Measurements from ENCODE around the gene MEF2A.

Gene MEF2A

DNA sequence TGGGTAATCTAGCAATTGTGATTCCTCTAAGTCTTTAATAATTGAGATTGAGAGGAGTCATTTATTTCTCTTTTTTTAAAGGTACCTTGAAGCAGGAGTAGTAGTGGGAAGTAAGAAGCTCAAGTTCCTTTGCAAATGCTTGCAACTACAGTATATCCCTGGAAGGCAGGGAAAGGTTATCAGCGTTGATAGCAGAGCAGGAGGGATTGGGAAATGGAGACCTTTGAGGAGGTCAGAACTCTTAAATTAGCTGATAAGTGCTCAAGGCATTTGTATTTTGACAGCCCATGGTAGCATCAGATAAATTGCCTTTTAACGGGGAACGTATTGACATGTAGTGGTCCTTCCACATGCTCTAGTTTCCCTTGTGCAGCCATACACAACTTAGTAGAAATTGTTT lies 47.7 kb downstream of the MEF2A start:
- DNase-seq, result no peak

DNA sequence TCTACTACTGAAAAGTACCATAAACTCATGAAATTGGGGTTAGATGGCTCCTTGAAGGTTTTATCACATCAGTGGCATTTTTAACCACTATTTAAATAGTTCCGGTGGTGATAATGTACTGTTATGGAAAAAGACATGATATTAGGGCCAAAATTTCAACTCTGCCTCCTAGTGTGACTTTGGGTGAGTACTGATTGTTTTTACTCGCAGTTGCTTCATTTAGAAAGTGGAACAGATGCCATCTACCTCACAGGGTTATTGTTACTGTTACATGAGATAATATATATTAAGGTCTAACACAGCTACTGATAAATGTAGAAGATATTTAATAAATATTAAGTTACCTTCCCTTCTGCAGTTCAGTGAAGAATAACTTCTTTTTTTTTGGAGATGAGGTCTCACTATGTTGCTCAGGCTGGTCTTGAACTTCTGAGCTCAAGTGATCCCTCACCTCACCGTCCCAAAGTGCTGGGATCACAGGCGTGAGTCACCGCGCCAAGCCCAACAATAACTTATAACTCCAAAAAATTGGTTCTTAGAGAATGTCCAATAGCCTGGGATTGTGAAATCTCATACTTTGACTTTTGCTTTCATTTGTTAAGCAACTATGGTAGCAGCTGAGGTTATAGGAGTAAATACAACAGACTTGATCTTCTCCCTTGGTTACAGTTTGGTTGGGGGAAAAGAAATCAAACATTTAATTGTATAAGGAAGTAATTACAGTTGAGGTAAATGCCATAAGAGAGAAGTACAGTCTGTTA lies 48.3 kb downstream of the MEF2A start:
- no peak for DNase-seq

DNA sequence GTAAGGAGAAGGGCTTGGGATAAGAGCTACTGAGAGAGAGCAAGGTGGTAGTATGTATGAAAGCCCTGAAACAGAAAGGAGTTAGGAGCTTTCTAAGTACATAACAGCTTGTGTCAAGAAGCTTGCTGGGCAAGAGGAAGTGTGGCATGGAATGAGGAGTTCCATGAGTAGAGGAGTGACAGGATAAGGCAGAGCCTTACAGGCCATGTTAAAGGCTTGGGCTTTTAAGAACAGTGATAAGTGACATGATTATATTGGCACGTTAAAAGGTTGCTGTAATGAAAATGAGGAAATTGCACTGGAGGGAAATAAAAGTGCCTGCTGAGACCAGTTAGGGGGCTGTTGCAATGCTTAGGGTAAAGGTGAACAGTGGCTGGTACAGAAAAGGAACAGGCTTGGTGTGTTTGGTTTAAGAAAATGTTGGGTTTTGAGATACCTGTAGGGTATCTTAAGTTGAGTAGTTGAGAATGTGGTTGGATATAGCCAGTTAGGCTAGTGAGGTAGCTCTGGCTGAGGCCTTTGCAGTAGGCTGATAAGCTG lies 49.0 kb downstream of the MEF2A start:
- DNase-seq, result no peak

DNA sequence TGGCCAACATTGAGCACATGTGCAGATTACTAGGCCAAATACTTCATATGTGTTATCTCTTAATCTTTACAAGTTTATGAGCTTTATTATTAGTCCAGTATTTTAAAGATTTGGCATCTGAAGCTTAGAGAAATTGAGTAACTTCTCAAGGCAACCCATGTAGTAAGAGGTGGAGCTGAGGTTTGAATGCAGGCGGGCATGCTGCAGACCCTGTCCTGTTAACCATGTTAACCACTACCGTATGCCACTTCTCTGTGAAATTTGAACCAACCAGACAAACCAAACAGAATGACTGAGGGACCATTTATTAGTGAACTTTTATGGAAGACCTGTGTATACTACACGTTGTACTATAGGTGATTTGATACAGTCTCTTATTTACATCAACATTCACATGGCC lies 49.7 kb downstream of the MEF2A start:
- no peak for DNase-seq

DNA sequence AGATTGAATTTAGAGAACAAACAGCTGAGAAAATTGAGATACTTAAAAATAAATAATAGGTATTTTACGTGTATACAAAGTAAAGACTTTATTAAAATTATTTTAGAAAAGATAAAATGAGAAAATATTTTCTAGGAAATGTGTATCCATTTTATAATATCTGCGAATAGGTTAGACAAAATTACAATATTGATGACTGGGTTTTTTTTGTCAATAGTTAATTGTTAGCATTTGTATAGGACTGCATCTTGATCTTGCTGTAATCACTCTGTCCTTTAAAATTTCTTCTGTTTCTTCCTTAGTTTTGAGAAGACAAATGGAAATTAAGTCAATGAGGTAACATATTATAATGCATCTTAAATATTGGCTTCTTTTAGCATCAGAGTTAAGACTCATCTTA lies 50.3 kb downstream of the MEF2A start:
- no peak for DNase-seq

DNA sequence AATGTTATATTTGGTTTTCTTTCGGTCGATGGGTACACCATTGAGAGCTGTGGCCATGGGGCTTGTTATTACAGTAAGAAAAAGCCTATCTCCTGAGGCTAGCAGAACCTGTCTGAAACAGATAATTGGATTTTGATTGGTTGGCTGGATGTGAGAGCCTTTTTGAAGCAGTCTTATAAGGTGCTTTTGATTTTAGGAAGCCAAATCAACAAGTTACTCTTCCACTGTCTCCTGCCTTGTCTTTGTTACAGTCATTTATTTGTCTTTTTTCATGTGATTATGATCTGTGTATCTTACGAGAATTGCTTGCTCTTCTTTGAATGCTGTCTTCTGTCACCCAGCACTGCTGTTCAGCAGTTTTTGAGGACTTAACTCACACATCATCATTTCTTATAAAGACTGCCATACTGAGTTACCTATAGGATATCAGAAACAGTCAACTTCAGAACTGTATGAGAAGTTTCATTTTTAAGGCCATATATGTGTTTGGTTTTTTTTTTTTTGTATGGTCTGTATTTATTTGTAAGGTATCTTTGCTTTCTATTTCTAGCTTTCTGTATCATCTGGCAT lies 51.1 kb downstream of the MEF2A start:
- DNase-seq, result no peak

DNA sequence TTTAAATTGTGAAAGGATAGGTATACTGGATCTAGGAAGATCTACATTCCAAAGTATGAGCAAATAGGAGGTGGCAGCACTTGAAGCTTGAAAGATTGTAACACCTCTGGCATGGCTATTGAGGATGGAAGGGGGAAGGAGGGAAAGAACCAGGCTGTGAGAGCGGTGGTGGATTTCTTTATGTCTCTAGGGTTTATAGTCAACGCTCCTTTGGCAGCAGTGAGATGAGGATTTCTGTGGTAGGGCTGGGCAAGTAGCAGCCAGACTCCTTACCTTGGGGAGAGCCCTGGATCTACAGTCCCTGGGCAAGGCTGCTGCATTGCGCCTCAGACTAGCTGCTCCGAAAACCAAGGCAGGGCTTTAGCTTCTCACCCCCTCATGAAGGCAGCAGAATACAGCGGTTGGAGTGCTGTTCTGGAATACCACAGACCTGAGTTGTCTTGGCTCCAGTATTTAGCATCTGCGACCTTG lies 53.2 kb downstream of the MEF2A start:
- DNase-seq, result no peak

DNA sequence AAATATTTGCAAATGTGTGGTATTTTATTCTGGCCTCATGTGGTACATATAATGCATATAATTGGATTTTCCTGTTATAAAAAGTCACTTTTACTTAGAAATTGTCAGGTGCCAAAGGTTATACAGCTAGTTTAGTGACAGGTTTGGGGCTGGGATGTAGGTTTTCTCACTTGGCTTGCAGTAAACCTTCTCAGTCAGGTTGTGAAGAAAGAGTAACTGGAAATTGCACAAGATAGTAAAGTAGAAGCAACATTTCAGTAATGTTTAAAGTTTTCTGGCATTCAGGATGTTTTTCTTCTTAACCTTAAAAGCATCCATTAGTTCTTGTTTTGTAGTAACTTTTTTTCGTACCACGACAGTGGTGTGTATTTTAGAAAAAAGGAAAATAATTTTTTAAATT lies 53.9 kb downstream of the MEF2A start:
- no peak for DNase-seq

DNA sequence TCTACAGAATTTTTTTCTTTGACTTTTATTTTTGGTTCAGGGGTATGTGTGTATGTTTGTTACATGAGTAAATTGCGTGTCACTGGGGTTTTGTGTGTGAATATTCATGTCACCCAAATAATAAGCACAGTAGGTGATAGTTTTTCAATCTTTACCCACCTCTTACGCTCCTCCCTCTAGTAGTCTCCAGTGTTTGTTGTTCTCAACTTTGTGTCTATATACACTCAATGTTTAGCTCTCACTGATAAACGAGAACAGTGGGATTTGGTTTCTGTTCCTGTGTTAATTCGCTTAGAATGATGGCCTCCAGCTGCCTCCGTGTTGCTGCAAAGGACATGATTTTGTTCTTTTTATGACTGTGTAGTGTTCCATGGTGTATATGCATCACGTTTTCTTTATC lies 54.4 kb downstream of the MEF2A start:
- no peak for DNase-seq

DNA sequence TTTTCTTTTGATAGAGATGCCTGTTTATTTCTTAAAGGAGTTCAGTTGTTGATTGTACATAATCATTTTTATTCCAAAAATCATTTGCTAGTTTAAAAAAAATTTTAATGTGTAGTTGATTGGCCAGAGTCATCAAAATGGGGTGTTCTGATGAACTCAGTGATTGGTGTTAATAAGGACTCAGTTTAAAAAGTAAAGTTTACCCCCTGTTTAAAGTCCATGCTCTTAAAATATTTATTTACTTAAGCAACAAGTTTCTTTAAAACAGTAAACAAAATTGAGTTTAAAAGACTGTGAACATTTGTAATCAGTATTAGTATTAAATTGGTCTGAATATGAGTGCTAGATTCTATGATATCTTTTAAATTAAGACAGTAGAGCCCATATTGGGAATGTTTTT lies 56.0 kb downstream of the MEF2A start:
- no peak for DNase-seq

DNA sequence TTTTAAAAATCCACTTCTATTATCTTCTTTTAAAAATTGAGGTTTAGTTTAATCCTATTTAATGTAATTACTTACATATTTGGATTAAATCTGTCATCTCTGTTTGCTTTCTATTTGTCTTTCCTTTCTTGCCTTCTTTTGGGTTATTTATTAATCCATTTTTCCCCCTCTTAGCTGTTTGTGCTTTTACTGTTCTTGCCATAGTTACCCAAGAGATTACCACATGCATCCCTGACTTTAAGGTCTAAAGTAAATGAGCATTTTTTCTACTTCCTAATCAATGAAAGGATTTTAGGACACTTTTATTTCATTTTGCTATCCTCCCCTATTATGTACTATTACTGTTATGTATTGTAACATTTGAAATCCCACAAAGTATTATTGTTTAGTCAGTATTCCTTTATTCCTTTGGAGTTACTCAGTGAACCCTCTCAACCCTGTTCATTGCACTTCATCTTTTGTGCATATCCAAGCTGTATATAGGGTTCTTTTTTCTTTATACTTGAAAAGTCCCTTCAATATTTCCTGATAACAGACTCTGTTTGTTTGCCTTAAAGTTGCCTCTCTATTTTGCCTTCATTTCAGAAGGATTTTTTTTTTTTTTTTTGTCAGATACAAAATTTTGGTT lies 62.7 kb downstream of the MEF2A start:
- no peak for DNase-seq

DNA sequence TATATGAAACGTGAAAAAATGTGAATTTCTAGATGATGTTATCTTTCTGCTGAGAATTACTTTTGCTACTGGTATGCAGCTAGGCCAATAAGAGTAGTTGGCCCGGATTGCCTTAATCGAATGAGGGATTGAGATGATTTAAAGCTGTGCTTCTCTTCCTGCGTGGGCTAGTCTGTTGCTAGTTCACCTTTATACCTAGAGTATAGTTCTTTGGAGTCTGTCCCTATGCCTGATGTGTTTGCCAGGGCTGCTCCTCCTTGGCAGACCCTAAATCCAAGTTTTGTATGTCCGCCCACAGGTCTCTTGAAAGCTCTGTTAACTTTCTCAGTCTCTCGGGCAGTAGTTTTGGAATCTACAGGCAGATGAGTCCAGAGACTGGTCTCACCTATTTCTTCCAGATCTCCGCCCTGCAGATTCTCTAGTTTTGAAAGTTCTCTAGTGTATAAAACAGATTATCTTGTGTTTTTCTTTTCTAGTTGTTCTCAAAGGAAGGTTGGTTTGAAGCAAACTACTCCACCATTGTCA lies 64.9 kb downstream of the MEF2A start:
- no peak for DNase-seq

DNA sequence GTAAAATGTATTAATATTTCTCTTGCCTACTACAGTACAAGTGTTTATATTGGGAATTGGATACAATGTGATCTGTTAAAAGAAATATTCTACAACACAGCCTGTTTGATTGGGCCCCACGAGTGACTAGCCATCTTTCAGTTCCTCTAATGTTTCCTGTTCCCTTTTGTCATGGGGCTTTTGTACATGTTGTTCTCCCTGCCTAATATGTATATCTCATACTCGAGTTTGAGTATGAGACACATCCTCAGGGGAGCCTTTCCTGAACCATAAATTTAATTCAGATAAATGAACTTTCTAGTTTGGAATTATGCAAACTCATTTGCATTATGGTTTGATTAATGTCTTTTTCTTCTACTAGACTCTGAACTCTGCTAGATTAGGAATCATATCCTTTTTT lies 65.5 kb downstream of the MEF2A start:
- DNase-seq, result no peak

DNA sequence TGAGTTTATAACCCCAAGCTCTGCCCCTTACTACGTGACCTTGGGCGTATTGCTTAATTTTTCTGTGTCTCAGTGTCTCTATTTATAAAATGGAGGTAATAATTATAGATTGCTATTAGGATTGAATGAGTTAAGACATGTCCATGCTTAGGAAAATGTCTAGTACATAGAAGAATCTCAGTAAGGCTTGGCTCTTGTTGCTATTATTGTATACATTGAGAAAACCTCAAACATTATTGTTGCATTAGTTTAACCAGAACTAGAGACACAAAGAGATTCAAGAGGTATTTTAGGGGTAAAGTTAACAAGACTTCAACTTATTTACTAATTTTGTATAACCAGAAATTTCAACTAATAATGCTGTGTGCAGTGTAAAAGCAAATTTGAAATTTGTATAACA lies 66.7 kb downstream of the MEF2A start:
- no peak for DNase-seq

DNA sequence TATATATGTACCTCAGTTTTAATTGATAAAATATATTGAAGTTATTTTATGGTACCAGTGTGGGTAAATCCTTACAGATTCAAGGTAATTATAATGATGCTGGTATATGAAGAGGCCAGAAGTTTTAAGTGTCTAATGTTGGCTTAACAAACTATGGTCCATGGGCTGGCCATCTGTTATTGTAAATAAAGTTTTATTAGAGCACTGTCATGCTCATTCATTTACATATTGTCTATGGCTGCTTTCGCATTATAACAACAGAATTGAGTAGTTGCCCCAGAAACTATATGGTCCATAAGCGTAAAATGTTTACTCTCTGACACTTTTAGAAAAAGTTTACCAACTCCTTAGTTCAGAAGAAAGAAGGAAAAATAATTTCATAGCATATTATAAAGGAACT lies 67.9 kb downstream of the MEF2A start:
- no peak for DNase-seq

DNA sequence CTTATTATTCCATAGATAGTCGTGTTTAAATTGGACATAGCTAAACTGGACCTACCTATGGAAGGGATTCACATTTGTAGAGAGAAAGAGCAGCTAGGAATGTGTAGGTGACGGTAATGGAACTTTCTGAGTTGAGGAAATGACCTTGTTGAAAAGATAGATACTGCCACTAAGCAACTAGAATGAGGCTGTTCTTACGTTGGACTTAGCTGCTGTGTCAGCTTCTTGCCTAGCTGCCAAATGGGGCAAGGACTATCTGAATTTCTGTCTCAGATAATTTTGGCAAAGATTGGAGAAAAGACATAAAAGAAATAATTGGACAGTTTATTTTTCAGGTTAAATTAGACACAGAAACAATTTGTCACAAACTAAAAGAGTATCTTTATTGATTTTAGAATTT lies 68.8 kb downstream of the MEF2A start:
- DNase-seq, result no peak

DNA sequence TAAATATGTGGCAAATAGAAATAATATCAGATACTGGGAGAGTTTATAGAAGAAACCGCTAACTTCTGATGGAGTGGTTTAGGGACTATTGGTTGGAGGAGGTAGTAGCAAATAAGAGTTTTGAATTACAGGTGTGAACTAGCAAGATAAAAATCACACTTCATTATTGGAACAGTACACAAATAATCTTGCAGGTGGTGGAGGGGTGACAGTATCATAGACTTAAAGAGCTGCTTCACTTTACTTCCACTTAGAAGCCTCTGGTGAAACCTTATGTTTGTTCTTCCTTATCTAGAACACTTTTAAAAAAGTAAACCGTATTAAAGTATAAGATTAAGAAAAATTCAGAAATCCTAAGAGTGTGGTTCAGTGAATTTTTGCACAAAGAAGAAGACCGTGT lies 69.4 kb downstream of the MEF2A start:
- DNase-seq, result no peak

DNA sequence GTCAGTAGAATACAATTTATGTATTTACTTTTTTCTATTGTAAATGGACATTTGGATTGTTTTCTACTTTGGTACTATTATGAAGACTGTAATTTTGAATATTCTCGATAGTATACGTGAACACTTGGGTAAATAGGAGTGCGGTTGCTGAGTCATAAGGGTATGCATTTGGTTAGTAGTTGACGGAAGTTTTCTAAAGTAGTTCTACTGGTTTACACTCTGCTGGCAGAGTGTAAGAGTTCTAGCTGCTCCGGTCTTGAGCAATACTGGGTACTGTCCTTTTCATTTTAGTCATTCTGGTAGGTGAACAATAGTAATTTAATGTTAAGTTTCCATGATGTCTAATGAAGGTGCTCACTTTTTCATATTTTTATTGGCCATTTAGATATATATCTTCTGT lies 70.0 kb downstream of the MEF2A start:
- no peak for DNase-seq

DNA sequence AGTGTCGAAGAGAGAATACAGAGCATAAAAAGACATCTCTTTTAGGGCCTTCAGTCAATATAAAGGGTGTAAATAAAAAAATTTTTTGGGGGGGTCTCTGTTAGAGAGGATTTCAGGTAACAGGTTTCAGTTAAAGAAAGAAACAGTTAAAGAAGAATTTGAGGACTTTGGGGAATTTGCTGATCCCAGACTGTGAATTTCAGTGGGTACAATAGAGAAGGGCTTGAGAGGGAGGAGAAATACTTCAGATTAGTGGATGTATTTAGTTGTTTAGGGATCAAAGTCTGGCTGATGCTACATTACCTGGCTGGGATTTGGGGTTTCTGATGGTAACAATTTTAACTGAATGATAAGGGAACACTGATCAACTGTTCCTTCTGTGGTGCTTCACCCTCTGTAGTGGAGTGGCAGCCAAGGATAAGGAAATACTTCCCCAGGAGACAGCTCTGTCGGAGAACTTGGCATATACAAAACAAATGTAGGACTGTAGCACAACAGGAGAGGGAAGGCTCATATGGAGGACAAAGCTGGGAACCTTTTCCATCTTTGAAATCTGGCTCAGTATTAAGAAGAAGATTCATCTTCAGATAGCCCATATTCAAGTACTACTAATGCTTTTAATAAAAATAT lies 79.2 kb downstream of the MEF2A start:
- DNase-seq, result no peak

DNA sequence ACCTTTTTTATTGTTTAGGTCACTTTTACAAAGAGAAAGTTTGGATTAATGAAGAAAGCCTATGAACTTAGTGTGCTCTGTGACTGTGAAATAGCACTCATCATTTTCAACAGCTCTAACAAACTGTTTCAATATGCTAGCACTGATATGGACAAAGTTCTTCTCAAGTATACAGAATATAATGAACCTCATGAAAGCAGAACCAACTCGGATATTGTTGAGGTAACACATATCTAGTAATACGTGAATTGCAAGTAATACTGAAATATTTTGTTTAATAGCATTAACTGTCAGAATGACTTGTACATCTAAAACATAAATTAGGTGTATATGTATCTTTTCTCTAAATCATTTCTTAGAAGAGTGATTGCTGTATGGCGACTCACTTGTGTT lies 79.8 kb downstream of the MEF2A start:
- no peak for DNase-seq

DNA sequence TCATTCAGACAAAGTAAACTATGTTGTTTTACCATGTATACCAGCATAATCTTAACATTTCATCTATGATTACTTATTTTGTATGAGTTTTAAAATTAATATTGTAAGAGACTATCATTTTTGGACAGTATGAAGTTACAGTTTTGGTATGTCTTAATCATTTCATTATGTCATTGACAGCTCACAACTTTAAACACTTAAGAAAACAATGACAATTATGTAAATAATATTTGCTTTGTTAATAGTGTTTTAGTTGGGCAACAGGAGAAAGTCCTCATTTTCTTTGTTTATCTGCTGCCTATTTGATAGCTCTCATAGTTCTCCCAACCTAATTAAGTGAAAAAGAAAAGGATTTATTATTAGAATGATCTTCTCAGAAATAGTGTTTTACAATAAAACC lies 80.2 kb downstream of the MEF2A start:
- no peak for DNase-seq

DNA sequence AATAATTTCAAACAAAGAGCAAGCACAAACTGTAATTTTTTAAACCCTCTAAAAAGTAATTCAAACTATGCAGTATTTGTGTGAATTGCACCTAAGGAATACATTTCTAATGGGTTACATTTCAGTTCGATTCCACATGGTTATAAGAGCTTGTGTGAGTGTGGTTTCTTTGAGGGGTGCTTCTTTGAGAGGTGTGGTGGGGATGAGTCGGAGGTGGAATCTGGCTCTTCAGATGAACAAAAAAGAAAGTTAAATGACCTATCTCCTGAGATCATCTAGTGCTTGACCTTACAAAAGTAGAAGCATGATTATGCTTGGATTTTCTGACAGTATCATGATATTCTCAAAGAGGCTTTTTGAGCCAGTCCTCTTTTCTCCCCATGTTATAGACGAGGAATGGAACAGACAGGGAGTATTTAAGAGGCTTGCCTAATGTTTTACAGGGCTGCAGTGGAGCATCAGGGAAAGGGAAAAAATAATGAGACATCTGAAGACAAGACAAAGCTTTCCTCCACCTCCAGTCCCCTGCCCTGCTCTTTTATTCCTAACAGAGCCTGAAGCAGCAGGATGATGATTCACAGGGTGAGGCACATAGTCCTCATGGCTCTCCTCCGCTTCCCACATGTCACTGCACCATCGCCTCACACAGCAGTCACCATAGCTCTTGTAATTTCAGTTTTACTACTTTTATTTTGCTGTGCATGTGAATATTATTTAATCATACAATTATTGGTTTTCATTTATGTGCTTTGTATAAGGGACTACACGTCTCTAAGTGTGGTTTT lies 85.4 kb downstream of the MEF2A start:
- no peak for DNase-seq

DNA sequence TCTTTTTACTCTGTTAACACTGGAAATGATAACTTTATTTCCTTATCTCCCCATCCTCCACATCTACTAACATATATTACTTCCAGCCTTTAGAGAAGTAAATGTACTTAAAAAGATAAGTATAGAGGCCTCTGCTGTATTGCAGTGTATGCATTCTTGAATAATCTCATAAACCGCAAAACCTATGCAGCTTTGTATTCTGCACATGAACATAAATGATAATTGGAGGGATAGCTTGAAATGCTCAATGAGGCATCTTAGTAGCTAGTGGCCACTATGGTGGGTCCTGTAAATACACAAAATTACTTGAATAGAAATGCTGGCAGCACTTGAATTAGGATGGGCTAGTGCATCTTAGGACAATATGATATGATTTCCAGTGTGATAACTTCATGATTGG lies 90.4 kb downstream of the MEF2A start:
- no peak for DNase-seq

Measured in NCI-H2081 (cell line).